MV-4-11 (cell line): ENCODE data around the gene ACSF2.

Experiments used
- DNase-seq: peaks from one replicate; lab custom pipeline; 2025; lab: John Stamatoyannopoulos, UW

Gene ACSF2

DNA sequence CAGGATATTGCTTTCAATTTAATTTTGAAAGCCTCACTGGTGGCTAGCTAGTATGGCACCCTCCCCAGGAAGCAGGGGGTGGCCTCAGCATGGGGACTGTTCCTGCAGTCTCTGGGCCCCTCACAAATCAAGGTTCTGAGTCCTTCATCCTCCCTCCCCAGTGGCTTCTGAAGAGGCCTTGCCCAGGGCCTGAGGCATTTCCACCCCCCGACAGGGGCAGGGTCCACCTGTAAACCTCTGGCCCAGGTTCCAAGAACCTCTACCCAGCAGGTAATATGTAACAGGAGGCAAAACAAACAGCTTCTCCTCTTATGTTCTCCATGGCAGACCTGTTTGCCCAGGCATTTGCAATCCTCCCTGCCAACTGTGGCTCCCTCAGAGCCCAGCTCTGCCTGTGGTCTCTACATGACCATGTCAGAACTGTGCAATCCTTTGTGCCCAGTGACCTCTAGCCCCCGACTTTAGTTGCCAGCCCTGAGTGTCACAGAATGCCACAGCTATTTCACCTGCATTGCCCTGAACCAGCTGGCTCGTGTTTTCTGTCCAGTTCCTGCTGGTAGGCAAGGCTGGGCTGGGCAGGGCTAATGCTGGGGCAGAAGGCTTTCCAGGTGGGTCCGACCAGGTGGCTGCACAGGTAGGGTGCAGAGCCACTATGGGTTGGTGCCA is 14.3 kb downstream of the ACSF2 start:
- no peak for DNase-seq

- no peak for DNase-seq
Measured at GRCh38 chr17:50440838-50441829, 15.1 kb downstream of the ACSF2 start.

- DNase-seq: peak; percentile 23
Measured at GRCh38 chr17:50443505-50443974, 17.5 kb downstream of the ACSF2 start.

GRCh38 chr17:50444841-50445715 is 19.1 kb downstream of the ACSF2 start:
- DNase-seq: no peak

DNA sequence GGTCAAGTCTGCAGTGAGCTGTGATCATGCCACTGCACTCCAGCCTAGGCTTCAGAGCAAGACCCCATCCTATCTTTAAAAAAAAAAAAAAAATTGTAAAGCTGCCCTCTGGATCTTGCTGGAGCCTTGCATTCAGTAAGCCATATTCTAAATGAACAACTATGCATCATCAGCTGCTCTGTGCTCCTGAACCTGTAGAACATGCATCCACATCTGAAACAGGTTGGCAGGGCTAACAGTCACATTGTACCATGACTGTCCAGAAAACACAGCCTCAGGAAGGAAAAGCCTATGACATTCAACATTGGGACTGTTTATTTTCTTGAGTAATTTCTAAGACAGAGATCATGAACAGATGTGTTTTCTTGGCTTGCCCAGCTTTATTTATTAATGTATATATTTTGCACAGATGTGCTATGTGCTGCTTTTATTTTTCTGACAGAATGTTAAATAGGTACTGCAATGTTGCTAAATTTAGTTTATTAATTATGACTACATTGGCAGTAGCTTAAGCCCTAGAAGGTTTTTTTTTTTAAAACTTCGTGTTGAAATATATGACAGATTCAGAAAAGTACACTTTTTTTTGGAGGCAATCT is 19.8 kb downstream of the ACSF2 start:
- DNase-seq: no peak

GRCh38 chr17:50447870-50448595 is 22.0 kb downstream of the ACSF2 start:
- DNase-seq: peak; percentile 15

DNA sequence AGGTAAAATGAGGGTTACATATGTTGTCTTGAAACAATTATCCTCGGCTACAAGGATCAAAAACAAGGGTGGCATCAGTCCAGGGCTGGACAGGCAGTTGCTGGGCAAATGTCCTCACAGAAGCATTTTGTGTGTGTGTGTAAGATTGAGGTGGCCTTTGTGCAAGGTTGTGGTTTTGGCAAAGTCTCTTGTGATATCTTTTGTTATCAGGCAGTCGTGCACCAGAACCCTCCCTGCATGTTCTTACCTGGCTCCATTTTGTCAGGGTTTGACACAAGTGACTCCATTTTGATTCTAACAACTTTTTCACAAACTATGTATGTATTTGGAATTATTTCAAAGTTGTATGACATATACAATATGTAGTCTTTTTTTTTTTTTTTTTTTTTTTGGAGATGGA is 22.6 kb downstream of the ACSF2 start:
- no peak for DNase-seq

GRCh38 chr17:50451943-50452629 is 26.1 kb downstream of the ACSF2 start:
- DNase-seq: no peak

- DNase-seq: peak; percentile 73
Measured at GRCh38 chr17:50452630-50453300, 26.7 kb downstream of the ACSF2 start.

GRCh38 chr17:50453901-50454300 is 27.9 kb downstream of the ACSF2 start:
- DNase-seq: no peak

GRCh38 chr17:50457621-50458020 is 31.6 kb downstream of the ACSF2 start:
- DNase-seq: no peak

DNA sequence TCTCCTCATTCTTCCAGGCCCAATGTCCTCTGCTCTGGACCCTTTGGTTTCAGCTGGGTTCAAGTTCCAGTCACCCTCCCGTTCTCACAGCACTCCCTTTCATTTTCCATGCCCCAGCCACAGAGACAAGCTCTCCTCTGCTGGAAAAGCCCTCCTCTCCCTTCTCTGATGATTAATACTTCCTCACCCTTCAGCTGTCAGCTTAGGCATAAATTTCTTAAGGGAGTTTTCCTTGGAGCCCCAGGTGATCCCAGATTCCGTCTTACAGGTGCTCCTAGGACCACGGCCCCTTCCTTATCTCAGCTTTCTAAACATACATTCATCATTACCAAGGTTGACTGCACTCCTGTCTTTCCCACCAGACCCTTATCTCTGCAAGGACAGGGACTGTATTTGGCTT is 32.3 kb downstream of the ACSF2 start:
- no peak for DNase-seq

GRCh38 chr17:50458701-50459676 is 33.0 kb downstream of the ACSF2 start:
- DNase-seq: no peak

GRCh38 chr17:50459756-50460155 is 33.7 kb downstream of the ACSF2 start:
- no peak for DNase-seq

- no peak for DNase-seq
Measured at GRCh38 chr17:50460831-50461526, 35.0 kb downstream of the ACSF2 start.

GRCh38 chr17:50461550-50462132 is 35.6 kb downstream of the ACSF2 start:
- DNase-seq: no peak

GRCh38 chr17:50462446-50462845 is 36.4 kb downstream of the ACSF2 start:
- DNase-seq: no peak

- DNase-seq: no peak
Measured at GRCh38 chr17:50464121-50464520, 38.1 kb downstream of the ACSF2 start.
